GM21529 (cell line): ENCODE measurements around the gene DSCAML1.

Experiments
- ATAC-seq: cut with Tn5 transposase; IDR thresholded peaks from one replicate; pipeline ENCODE4 v1.9.1; 2021; ENCODE audit not compliant: unreplicated experiment

DSCAML1 gene

DNA sequence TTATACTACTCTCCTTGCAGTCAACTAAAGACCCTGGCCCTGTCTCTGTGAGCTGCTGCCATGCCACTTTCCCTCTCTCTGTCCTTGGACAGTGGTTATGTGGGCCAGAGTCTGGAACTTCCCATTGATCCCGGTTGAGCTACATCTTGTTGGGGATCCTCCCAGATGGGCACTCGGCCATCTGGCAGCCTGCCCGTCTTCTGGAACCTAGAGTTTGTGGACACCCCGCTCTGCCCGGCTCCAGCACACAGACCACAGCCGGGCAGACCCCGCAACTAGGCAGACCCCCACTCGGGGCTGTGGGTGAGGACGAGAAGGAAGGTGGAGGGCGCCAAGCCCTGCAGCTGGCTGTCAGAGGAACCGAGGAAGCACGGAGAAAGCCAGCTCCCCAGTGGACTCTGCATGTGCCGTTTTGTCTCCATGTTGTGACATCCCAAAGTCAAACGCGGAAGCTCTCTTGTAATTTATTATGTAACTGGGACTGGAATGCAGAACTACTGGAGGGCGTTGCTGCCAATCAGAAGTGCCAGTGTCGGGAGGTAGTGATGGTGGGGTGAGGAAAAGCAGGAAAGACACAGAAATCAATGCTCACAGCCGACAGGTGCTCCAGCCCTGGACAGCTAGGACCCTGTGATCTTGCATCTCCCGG is 261.7 kb downstream of the DSCAML1 start:
- ATAC-seq, result no peak

DNA sequence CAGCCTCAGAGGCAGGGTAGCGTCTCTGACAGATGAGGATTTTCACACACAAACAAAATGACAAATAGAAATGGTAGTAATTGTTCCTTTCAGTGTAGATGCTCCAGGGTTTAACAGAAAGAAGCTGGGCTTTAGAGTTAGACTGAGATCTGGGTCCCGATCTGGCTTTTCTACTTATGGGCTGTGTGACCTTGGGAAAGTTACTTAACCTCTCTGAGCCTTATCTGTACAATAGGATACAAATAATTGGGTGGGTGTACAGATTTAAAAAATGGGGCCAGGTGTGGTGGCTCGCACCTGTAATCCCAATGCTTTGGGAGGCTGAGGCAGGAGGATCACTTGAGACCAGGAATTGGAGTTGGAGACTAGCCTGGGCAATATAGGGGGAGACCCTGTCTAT is 264.4 kb downstream of the DSCAML1 start:
- ATAC-seq, result no peak

DNA sequence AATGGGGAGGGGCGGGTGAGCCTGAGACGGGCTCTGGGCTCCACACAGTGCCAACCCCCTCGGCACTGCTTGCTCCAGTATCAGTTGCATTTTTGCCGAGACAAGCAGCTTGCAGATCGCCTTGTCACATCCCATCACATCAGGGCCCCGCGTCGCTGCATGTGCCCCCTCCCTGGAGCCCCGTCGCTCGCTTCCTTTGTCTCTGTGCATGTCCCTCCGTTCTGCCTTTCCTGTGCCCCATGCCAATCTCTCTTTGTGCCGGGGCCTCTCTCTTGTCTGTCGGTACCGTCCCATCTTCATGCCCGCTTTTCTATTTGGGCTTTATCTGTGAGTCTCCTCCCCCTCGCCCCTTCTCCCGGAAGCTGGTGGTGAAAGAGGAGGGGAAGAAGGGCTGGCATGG is 267.2 kb downstream of the DSCAML1 start:
- no peak for ATAC-seq

- no peak for ATAC-seq
These were observed 268.8 kb downstream of the DSCAML1 start for GRCh38 chr11:117528097-117528721.

GRCh38 chr11:117527271-117527670 is 269.7 kb downstream of the DSCAML1 start:
- ATAC-seq, result no peak

DNA sequence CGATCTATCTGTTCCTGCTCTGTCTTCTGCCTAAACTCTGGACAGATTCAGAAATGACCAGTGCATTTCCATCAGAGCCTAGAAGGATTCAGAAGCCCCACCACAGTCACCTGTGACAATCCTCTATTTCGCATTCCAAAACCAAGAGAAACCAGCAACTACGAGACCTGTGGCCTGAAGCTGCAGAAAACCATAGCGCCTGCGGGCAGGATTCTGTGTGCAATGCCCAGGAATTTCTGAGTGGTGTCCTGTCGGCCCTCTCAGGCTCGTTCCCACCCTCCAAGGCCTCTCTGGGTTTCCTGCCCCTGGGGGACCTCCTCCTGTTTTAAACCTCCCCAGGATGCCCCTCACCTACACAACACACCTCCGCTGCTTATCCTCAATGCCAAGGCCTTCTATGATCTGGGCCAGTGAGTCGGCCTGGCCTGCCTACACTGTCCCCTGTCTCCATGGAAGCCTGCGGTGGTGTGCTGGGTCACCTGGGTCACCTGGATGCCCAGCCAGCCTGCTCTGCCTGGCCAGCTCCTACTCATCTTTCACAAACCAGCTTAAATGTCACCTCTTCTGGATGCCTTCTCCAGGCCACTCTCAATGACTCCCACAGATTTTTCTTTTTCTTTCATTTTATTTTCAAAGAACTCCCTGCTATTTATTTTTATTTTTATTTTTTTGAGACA is 271.0 kb downstream of the DSCAML1 start:
- ATAC-seq, result no peak

DNA sequence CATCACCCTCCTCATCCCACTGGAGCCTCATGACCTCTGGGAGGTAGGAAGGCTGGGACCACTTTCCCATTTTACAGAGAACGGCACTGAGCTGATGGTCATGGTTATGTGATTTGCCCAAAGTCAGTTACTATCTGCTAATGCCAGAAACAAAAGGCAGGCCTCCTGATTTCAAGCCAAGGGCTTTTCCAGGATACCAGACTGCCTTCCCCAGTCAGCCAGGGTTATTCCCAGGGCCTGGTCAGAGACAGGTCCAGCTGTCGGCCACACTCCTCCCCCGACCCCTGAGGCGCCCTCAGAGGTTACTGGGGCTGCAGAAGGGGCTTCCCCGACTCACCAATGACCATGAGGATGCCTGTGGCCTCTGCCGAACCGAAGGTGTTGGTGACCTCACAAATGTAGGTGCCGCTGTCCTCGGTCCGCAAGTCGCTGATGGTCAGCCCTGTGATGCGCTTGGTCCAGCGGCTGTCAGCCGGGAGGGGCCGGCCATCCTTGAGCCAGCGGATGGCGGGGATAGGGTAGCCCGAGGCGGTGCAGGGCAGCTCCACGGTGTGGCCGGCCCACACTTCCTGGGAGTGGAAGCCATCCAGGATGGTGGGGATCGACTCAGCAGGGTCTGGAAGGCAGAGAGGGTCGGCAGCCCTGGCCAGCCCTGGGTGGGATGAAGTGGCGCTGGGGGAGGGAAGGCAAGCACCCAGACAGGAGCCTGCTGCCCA is 272.4 kb downstream of the DSCAML1 start:
- no peak for ATAC-seq

DNA sequence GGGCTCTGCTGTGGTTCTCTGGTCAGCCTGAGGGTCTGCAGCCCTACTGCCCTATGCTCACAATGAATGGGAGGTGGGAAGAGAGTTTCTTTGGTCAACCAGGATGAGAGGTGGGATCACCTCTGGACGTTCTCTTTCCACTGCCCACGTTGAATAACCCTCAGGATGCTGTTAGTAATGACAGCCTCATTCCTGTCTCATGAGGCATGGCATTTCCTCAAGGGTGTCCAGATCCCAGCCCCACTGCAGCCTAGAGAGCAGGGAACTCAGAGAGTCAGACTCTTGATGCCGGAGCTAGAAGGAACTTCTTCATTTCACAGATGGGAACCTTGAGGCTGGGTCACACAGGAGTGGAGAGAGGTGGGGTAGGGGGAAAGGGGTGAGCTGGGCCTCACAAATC is 273.3 kb downstream of the DSCAML1 start:
- no peak for ATAC-seq

DNA sequence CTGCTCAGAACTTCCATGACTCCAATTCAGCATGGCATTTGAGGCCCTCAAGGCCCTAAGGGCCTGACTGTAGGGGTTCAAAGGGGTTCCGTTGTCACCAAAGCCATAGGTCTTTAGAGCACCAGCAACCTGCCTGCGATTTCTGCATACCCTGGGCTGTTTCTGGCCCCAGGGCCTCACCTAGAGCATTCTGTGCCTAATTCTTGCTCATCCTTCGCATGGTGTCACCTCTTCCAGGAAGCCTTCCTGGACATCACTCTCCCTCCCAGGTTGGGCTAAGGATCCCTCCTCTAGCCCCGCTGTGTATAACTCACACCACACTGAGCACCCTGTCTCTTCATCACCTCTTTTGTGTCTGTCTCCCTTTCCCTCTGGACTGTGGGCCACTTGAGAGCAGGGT is 275.0 kb downstream of the DSCAML1 start:
- no peak for ATAC-seq

GRCh38 chr11:117520966-117521365 is 276.1 kb downstream of the DSCAML1 start:
- no peak for ATAC-seq

- no peak for ATAC-seq
These were observed 276.8 kb downstream of the DSCAML1 start for GRCh38 chr11:117520201-117520600.

DNA sequence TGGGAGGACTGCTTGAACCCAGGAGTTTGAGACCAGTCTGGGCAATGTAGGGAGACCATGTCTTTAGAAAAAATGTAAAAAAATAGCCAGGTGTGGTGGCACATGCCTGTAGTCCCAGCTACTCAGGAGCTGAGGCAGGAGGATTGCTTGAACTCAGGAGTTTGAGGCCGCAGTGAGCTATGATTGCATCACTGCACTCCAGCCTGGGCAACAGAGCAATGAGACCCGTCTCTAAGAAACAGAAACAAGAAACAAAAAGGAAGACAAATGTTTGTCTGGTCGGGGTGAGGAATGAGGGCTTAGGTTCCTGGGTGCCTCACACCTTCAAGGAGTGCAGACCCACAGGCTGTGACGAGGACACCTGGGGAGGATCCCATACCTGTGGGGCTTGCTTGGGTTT is 277.4 kb downstream of the DSCAML1 start:
- no peak for ATAC-seq

DNA sequence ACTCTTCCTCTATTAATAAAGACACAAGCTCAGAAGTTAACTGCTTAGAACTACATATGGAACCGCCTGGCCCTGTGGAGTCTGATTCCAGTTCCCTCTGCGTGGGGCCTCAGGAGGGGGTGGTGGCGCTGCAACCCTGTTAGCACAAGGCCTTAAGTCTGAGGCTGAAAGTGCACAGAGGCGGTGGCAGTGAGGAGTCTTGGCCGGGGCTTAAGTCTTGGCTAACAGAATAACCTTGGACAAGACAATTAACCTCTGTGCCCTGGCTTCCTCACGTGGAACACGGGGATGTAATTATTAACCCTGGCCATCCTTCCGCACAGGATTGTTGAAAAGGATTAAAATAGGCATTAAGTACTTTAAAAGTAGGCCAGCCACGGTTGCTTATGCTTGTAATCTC is 277.8 kb downstream of the DSCAML1 start:
- no peak for ATAC-seq

GRCh38 chr11:117518455-117518854 is 278.6 kb downstream of the DSCAML1 start:
- ATAC-seq, result no peak

DNA sequence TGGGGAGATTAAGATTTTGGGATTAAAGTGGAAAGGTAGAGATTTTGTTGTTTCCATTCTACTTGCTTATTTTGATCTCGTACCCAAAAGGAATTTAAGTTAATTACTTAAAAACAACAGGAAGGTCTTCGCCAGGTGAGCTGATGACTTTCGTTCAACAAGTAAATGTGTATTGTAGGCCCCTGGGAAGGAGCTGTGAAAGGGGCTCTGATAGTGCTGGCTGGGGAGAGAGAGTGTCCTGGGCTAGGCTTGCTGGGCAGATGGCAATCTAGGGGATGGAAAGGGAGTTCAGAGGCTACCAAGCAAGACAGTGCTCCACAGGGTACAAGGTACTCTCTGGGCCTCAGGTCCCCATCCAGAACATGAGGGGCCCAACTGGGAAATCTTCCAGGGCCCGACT is 279.9 kb downstream of the DSCAML1 start:
- ATAC-seq, result no peak

GRCh38 chr11:117515892-117516787 is 280.9 kb downstream of the DSCAML1 start:
- no peak for ATAC-seq

DNA sequence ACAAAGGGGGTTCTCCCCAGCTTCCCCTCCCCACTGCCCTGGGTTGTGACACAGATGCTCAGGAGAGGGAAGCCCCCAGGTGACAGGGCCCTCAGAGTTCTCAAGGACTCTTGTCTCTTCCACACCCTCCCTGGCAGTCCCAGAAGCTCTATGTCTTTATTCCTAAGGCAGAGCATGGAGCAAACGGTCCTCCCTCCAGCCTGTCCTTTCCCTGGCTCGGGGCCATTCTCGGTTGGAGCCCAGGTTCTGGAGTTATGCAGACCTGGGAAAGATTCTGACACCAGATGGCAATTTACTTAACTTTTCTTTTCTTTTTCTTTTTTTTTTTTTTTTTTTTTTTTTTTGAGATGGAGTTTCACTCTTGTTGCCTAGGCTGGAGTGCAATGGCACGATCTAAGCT is 282.8 kb downstream of the DSCAML1 start:
- ATAC-seq, result no peak

GRCh38 chr11:117513666-117514065 is 283.4 kb downstream of the DSCAML1 start:
- ATAC-seq, result no peak

DNA sequence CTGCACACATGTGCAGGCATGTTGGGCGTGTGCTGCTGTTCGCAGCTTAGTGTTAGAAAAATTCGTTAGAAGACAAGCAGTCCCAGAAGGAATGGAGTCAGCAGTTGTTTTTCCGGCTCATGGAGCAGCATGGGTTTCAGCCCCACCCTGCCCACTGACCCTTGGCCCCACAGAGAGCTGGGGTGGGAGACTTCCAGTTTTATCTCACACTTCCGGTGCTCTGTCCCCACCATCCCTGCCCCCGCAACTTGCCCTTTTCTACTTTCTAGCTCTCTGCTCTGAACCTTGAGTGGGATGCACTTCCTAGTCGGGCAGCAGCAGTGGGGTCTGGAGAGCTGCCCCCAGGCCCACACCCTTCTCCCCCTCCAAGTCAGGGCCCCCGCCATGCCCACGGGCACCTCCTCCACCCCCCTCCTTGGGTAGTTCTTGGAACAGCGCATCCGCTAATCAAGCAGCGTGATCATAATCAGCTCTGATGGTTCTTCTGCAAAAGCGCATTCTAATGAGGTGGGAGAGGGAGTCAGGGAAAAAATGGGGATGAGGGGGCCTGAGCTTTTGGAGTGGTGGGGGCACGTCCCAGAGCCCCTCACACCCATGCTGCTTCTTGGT is 285.0 kb downstream of the DSCAML1 start:
- no peak for ATAC-seq

- no peak for ATAC-seq
These were observed 285.5 kb downstream of the DSCAML1 start for GRCh38 chr11:117511483-117511930.
